ENCODE results near the gene SH2D1A.
"Not testable (repeated sequence)": the region's sequence is repeated elsewhere in the genome, so short reads cannot be mapped to it uniquely, and the experiment has no call there.

Gene SH2D1A

DNA sequence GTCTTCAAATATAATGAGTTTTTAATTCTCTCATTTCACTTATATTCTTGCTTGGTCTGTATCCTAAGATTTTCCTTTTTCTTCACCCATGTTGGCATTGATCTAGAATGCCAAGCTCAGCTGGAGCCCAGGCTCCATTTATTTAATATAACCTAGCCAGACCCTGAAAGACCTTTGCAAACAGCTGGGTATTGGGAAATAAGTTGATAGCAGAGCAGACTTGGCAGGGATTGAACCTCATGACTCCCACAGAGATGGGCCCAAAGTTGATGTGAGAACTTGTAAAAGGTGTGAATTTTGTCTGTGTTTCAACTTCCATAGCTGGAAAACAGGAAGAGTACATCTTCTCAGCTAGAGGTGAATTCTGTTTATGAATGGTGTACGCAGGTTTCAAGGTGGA lies 59.5 kb downstream of the SH2D1A start:
- TF ChIP-seq, protein P1, sequence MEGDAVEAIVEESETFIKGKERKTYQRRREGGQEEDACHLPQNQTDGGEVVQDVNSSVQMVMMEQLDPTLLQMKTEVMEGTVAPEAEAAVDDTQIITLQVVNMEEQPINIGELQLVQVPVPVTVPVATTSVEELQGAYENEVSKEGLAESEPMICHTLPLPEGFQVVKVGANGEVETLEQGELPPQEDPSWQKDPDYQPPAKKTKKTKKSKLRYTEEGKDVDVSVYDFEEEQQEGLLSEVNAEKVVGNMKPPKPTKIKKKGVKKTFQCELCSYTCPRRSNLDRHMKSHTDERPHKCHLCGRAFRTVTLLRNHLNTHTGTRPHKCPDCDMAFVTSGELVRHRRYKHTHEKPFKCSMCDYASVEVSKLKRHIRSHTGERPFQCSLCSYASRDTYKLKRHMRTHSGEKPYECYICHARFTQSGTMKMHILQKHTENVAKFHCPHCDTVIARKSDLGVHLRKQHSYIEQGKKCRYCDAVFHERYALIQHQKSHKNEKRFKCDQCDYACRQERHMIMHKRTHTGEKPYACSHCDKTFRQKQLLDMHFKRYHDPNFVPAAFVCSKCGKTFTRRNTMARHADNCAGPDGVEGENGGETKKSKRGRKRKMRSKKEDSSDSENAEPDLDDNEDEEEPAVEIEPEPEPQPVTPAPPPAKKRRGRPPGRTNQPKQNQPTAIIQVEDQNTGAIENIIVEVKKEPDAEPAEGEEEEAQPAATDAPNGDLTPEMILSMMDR (IDR thresholded peaks at IDR 0.05; ENCODE audit: low read depth, low read length): no peak
- no peak overlapping the region for H3K4me3 ChIP-seq (ENCODE audit: low read depth, low read length)

DNA sequence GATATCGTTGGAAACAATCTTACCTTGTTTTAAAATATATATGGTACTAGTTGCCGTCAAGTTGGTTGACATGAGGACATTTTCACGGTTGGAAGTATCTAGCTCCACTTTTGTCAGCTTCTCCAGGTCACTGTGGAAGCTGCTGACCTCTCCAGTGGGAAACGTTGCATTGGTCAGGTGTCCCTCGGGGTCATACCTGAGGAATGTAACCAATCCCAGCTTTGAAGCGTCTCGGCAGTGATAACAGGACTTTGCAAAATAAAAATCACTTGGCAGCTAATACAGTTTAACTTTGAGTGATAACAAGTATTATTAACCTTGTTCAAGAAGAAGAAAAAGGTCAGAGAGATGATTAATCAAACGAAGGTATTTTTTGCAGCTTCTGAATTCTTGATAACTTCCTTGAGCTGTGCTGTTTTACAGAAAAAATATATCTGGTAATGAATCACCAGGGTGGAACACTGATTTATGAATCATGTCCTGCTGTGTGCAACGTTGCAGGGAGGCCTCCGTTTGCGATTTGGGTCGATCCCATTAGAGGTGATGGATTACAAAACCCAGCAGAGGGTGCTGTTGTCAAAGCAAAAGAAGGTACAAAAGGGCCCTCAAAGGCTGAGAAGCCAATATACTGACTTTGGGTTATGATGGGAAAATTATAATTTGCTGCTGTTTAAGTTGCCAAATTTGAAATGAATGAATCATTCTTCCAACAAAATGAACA lies 60.1 kb downstream of the SH2D1A start:
- TF ChIP-seq, protein P1 (IDR thresholded peaks at IDR 0.05; ENCODE audit: low read depth, low read length): no peak
- H3K4me3 ChIP-seq (ENCODE audit: low read depth, low read length): no peak overlapping the region

DNA sequence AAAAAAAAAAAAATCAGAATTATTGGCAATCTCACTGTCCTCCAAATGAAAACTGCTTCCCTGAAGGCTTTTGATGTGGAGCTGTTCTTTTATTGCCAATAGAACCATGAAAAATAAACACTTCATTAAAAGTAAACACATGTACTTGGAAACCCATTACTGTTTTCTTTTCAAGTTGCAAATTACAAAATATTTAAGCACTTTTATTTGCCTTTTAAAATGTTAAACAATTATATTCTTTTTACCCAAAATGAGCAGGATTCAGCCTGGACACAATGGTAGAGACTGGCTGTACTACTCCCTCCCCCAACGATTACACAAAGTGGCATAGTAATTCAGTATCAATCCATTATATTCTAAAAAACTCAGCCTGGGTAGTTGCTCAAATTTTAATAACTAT lies 60.9 kb downstream of the SH2D1A start:
- TF ChIP-seq, protein P1 (IDR thresholded peaks at IDR 0.05; ENCODE audit: low read depth, low read length): no peak
- no peak overlapping the region for H3K4me3 ChIP-seq (ENCODE audit: low read depth, low read length)

DNA sequence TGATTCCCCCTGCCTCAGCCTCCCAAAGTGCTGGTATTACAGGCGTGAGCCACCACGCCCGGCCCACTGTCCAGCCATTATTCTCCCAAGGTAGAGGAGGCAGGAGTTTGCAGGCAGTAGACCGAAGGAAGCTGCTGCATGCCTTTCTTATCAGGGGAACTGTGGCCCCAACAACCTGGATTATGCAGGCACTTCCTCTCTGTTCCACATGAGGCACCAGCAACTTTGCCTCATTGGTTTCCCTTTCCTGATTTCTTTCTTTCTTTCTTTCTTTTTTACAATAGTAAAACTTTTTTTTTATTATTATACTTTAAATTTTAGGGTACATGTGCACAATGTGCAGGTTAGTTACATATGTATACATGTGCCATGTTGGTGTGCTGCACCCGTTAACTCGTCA lies 62.0 kb downstream of the SH2D1A start:
- H3K4me3 ChIP-seq (ENCODE audit: low read depth, low read length): not testable (repeated sequence)

DNA sequence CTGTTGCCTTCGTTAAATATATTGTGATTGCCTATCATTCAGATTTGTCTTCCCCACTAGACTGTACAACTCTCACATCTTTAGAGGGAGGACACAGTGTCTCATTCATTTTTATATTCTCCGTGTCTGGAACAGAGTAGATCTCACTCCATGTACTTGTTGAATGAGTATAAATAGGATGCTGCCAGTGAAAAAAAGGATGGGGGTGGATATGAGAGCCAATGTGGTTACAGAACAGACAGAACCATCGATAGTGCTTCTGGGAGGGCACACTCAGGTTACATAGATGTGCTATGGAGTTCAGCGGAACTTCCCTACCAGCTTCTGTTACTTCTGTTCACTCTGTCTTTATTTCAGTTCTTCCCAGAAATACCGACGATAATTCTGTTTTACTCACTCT lies 66.9 kb downstream of the SH2D1A start:
- H3K4me3 ChIP-seq (ENCODE audit: low read depth, low read length): no peak overlapping the region
- TF ChIP-seq, protein P1 (IDR thresholded peaks at IDR 0.05; ENCODE audit: low read depth, low read length): no peak

DNA sequence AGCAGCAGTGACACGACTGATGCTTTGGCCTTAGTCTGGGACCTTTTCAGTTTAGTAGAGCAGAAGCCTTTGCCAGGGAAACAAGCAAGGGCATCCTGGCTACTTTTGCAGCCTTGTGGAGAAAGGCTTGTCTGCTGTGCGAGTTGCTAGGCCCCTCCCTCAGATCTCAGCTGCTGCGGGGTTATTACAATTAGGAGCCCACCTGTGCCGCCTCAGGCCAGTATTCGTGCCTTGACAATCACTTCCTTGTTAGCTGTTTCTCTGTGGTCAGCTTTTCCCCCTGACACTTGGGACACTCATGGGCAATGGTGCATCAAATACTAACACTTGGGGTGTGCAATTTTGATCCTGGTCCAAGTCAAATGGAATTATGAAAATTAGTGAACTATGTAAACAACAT lies 67.9 kb downstream of the SH2D1A start:
- TF ChIP-seq, protein P1 (IDR thresholded peaks at IDR 0.05; ENCODE audit: low read depth, low read length): no peak

DNA sequence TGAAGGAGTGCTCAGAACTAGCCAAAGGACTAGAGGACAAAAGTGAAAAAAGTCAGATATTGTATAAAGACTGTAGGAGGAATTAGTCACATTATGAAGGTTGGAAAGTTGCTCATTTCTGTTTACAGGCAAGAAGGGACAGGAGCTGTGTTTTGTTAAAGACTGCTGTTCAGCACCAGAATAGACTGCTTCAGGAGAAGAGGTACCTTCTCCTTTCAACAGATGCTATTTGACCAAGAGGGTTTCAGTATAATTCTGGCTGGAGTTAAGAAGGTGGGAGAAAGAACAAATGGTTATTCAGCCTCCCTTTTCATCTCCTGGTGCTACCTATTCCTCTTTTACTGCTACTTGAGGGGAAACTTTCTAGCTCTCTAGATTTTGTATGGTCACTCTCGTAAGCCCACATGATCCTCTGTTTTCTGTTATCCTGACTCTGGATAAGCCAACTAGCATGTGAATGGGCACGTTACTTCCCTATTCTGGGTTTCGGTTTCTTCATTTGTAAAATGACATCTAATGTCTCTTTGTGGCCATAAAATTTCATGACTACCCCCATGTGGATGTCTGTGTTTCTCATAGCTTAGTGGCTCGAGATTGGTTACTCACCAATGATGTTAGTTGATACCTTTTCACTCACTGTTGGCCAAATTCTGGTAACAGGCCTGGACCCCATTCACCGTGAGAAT lies 68.9 kb downstream of the SH2D1A start:
- no peak overlapping the region for H3K4me3 ChIP-seq (ENCODE audit: low read depth, low read length)
- TF ChIP-seq, protein P1 (IDR thresholded peaks at IDR 0.05; ENCODE audit: low read depth, low read length): no peak

More for the DNA sequence above, 67.9 kb downstream of the SH2D1A start:
- no peak overlapping the region for H3K4me3 ChIP-seq (ENCODE audit: low read depth, low read length)
